Measurements from ENCODE around the gene NT5E. TPM values are rescaled to one million over a fixed set of nuclear protein-coding genes. Genes with fewer than 3 reads are reported as not detected.

Gene NT5E
- total RNA-seq, 1 experiment from 2014 or later = 0.81 TPM

DNA sequence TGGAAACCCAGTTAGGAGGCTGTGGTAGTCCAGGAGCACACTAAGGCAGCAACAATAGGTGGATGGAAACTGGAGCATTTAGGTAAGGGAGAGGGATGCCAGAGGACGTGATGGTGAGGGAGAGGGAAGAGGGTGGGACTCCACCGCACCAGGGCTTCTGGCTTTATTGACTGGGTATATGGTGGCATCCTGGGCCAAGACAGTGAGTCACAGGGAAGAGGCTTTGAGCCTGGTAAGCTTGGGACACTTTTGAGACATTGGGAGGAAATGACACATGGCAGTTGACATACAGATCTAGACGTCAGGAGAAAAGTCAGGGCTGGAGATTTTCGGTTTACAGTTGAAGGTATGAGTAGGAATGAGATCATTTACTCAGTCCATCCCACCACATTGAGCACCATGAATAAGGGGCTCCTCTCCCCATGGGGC, 14.9 kb downstream of the NT5E start:
- TF ChIP-seq SMAD4 (CRISPR knock-in tag; IDR thresholded peaks at IDR 0.05) (no peak), GABPB1 (CRISPR knock-in tag; IDR thresholded peaks at IDR 0.05) (no peak), ZNF219 (CRISPR knock-in tag; IDR thresholded peaks at IDR 0.05; ENCODE audit: borderline replicate concordance) (no peak), NR1H2 (CRISPR knock-in tag; IDR thresholded peaks at IDR 0.05) (no peak), PREB (CRISPR knock-in tag; IDR thresholded peaks at IDR 0.05; ENCODE audit: borderline replicate concordance) (no peak), ZBTB21 (CRISPR knock-in tag; IDR thresholded peaks at IDR 0.05; ENCODE audit: borderline replicate concordance) (no peak), ZNF416 (CRISPR knock-in tag; IDR thresholded peaks at IDR 0.05) (no peak), ATF6 (CRISPR knock-in tag; IDR thresholded peaks at IDR 0.05) (no peak), ZNF121 (CRISPR knock-in tag; IDR thresholded peaks at IDR 0.05) (no peak)
- TF ChIP-seq, protein P1, sequence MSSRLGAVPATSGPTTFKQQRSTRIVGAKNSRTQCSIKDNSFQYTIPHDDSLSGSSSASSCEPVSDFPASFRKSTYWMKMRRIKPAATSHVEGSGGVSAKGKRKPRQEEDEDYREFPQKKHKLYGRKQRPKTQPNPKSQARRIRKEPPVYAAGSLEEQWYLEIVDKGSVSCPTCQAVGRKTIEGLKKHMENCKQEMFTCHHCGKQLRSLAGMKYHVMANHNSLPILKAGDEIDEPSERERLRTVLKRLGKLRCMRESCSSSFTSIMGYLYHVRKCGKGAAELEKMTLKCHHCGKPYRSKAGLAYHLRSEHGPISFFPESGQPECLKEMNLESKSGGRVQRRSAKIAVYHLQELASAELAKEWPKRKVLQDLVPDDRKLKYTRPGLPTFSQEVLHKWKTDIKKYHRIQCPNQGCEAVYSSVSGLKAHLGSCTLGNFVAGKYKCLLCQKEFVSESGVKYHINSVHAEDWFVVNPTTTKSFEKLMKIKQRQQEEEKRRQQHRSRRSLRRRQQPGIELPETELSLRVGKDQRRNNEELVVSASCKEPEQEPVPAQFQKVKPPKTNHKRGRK (CRISPR knock-in tag; IDR thresholded peaks at IDR 0.05; ENCODE audit: borderline replicate concordance) = no peak
- TF ChIP-seq, protein P2, sequence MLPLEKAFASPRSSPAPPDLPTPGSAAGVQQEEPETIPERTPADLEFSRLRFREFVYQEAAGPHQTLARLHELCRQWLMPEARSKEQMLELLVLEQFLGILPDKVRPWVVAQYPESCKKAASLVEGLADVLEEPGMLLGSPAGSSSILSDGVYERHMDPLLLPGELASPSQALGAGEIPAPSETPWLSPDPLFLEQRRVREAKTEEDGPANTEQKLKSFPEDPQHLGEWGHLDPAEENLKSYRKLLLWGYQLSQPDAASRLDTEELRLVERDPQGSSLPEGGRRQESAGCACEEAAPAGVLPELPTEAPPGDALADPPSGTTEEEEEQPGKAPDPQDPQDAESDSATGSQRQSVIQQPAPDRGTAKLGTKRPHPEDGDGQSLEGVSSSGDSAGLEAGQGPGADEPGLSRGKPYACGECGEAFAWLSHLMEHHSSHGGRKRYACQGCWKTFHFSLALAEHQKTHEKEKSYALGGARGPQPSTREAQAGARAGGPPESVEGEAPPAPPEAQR (CRISPR knock-in tag; IDR thresholded peaks at IDR 0.05) = no peak
- TF ChIP-seq, protein P3, sequence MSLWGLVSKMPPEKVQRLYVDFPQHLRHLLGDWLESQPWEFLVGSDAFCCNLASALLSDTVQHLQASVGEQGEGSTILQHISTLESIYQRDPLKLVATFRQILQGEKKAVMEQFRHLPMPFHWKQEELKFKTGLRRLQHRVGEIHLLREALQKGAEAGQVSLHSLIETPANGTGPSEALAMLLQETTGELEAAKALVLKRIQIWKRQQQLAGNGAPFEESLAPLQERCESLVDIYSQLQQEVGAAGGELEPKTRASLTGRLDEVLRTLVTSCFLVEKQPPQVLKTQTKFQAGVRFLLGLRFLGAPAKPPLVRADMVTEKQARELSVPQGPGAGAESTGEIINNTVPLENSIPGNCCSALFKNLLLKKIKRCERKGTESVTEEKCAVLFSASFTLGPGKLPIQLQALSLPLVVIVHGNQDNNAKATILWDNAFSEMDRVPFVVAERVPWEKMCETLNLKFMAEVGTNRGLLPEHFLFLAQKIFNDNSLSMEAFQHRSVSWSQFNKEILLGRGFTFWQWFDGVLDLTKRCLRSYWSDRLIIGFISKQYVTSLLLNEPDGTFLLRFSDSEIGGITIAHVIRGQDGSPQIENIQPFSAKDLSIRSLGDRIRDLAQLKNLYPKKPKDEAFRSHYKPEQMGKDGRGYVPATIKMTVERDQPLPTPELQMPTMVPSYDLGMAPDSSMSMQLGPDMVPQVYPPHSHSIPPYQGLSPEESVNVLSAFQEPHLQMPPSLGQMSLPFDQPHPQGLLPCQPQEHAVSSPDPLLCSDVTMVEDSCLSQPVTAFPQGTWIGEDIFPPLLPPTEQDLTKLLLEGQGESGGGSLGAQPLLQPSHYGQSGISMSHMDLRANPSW (CRISPR knock-in tag; conservative IDR thresholded peaks at IDR 0.05; ENCODE audit: low read depth) = no peak
- Mint-ChIP-seq H3K27ac (no peak overlapping the region), H3K36me3 (no peaks in the 10 kb centered on the region), H3K27me3 (ENCODE audit: low read depth) (no peaks in the 10 kb centered on the region), H3K4me1 (peaks cover 11% of the 10 kb centered on the region), H3K4me3 (no peak overlapping the region), H3K9me3 (no peaks in the 10 kb centered on the region)
- POLR2A ChIA-PET = no interaction called here
- ATAC-seq (no peak), DNase-seq (ENCODE audit: low spot score) (no peak)
- CTCF ChIA-PET = interaction anchor here (4.3 kb wide), 1 partner anchor 18 kb away, joined by 24 read pairs; no protein-coding TSS in a partner anchor

DNA sequence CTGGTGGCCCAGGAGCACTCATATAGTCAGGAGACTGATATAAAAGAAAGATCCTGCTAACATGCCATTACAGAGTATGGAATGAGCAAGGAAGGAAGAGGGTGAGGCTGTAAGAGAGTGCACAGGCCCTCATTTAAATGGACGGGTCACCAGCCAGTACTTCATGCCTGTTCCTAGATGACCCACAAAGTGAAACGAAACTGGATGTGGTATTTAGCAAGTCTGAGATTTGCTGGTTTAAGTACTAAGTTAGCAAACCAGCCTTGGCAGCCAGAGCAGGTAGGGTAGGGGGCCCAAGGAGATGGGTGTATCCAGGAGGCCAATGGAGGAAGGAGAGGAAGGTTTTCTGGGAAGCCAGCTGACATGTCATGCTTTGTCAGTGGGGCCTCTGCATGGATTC, 15.9 kb downstream of the NT5E start:
- peaks cover 2% of the 10 kb centered on the region for H3K4me1 Mint-ChIP-seq
- CTCF ChIA-PET = no interaction called here
- no peaks in the 10 kb centered on the region for H3K9me3 Mint-ChIP-seq
- TF ChIP-seq TEAD4 (CRISPR knock-in tag; IDR thresholded peaks at IDR 0.05) (no peak), ZBTB21 (CRISPR knock-in tag; IDR thresholded peaks at IDR 0.05; ENCODE audit: borderline replicate concordance) (no peak), ZNF396 (CRISPR knock-in tag; IDR thresholded peaks at IDR 0.05; ENCODE audit: borderline replicate concordance) (no peak)
- TF ChIP-seq, protein P4, sequence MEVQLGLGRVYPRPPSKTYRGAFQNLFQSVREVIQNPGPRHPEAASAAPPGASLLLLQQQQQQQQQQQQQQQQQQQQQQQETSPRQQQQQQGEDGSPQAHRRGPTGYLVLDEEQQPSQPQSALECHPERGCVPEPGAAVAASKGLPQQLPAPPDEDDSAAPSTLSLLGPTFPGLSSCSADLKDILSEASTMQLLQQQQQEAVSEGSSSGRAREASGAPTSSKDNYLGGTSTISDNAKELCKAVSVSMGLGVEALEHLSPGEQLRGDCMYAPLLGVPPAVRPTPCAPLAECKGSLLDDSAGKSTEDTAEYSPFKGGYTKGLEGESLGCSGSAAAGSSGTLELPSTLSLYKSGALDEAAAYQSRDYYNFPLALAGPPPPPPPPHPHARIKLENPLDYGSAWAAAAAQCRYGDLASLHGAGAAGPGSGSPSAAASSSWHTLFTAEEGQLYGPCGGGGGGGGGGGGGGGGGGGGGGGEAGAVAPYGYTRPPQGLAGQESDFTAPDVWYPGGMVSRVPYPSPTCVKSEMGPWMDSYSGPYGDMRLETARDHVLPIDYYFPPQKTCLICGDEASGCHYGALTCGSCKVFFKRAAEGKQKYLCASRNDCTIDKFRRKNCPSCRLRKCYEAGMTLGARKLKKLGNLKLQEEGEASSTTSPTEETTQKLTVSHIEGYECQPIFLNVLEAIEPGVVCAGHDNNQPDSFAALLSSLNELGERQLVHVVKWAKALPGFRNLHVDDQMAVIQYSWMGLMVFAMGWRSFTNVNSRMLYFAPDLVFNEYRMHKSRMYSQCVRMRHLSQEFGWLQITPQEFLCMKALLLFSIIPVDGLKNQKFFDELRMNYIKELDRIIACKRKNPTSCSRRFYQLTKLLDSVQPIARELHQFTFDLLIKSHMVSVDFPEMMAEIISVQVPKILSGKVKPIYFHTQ (CRISPR knock-in tag; IDR thresholded peaks at IDR 0.05) = no peak
- no peaks in the 10 kb centered on the region for H3K27me3 Mint-ChIP-seq (ENCODE audit: low read depth)
- POLR2A ChIA-PET = no interaction called here
- H3K27ac Mint-ChIP-seq = no peak overlapping the region
- ATAC-seq = no peak
- no peak overlapping the region for H3K4me3 Mint-ChIP-seq
- no peak for DNase-seq (ENCODE audit: low spot score)
- H3K36me3 Mint-ChIP-seq = no peaks in the 10 kb centered on the region

All from WTC11 (cell line).